ENCODE data around the gene TMPRSS4. TPM values are rescaled to one million over a fixed set of nuclear protein-coding genes. Genes with fewer than 3 reads are reported as not detected.

TMPRSS4 gene
- total RNA-seq, 1 donor from 2014 or later, result 7.9 TPM

DNA sequence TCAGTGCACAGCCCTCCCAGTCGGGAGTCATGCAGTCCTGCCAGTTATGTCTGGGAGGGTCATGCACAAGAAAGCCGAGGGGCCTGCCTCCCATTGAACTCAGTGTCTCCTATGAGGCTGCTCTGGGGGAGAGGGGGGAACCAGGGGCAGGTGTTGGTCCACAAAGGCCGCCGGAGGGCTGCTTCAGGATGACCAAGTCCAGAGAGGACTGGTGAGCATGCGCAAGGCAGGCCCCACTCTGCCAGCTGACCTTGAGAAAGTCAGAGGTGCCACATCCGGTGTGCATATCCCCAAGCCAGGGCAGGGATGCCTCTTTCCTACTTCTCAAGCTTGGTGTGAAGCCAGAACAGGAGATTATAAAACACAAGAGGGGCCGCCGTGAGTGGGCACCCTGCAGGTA lies 71.4 kb downstream of the TMPRSS4 start:
- DNase-seq, result no peak
- Histone ChIP-seq H3K36me3 (no peaks in the 10 kb centered on the region), H3K27me3 (ENCODE audit: low read depth) (peaks cover 26% of the 10 kb centered on the region), H3K9me3 (no peaks in the 10 kb centered on the region), H3K27ac (no peak overlapping the region), H3K4me3 (no peak overlapping the region), H3K4me1 (peaks cover 17% of the 10 kb centered on the region)
- intact Hi-C loops (cut with DNase I), result no loop called here
- no peak for ATAC-seq
- TF ChIP-seq, protein P1, sequence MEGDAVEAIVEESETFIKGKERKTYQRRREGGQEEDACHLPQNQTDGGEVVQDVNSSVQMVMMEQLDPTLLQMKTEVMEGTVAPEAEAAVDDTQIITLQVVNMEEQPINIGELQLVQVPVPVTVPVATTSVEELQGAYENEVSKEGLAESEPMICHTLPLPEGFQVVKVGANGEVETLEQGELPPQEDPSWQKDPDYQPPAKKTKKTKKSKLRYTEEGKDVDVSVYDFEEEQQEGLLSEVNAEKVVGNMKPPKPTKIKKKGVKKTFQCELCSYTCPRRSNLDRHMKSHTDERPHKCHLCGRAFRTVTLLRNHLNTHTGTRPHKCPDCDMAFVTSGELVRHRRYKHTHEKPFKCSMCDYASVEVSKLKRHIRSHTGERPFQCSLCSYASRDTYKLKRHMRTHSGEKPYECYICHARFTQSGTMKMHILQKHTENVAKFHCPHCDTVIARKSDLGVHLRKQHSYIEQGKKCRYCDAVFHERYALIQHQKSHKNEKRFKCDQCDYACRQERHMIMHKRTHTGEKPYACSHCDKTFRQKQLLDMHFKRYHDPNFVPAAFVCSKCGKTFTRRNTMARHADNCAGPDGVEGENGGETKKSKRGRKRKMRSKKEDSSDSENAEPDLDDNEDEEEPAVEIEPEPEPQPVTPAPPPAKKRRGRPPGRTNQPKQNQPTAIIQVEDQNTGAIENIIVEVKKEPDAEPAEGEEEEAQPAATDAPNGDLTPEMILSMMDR (IDR thresholded peaks at IDR 0.05), result no peak

DNA sequence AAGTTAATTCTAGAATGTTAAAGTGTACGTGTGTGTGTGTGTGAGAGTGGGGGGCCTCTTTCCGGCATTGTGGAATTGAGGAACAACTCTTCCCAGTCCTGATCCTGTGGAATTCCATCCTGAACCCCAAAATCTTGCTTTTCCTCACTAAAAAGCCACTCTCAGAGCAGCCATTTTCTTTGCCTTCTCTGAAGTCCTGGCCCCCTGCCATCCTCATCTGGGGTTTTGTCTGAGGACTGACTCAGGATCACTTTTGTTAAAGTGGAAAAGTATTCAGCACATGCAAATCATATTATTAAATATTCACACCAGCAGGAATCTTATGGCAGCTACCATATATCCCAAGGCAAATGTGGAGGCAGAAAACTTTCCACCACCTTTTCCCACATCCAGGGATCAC lies 72.0 kb downstream of the TMPRSS4 start:
- H3K27me3 ChIP-seq (ENCODE audit: low read depth), result peaks cover 31% of the 10 kb centered on the region
- DNase-seq, result no peak
- H3K36me3 ChIP-seq, result no peaks in the 10 kb centered on the region
- no peak overlapping the region for H3K27ac ChIP-seq
- no peak for ATAC-seq
- no peaks in the 10 kb centered on the region for H3K9me3 ChIP-seq
- H3K4me3 ChIP-seq, result no peak overlapping the region
- peaks cover 19% of the 10 kb centered on the region for H3K4me1 ChIP-seq
- intact Hi-C loops (cut with DNase I), result no loop called here
- TF ChIP-seq, protein P1 (IDR thresholded peaks at IDR 0.05), result no peak

DNA sequence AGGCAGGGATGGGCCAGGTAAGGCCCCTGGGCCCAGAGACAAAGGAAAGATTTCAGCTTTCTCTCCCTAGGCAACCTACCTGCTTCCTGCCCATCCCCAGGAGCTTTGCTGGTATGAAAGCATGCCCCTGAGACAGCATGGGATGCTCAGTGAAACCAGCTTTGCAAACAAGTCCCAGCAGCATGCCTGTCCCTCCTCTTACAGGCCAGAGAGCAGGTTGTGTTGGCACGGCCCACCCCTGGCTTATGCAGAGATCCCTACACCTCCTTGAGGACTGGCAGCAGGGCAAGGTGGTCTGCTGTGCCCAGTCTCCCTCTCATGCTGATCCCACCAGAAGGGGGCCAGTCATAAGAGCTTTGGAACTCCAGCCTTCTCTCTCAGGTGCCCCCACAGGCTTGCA lies 72.6 kb downstream of the TMPRSS4 start:
- DNase-seq (no peak), ATAC-seq (no peak)
- Histone ChIP-seq H3K9me3 (no peaks in the 10 kb centered on the region), H3K4me1 (peaks cover 19% of the 10 kb centered on the region), H3K27ac (no peak overlapping the region), H3K36me3 (no peaks in the 10 kb centered on the region), H3K27me3 (ENCODE audit: low read depth) (peaks cover 36% of the 10 kb centered on the region), H3K4me3 (no peak overlapping the region)
- intact Hi-C loops (cut with DNase I), result no loop called here
- TF ChIP-seq, protein P1 (IDR thresholded peaks at IDR 0.05), result no peak

DNA sequence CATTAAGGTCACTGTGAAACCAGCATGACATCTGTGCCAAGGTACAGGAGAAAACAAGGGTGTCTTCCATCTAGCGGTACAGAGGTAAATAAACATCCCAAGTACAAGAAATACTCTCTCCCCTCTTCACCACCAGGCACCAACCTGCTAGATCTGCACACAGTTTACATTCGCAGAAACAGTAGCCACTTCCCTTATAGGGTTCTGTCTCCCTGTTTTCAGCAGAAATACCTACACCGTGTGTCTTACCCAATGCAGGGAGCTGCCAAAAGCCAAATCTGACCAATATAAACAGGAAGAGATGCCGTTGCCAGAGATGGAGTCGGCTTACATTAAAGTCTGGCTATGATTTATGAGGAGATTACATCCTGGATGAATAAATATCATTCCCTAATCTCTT lies 74.6 kb downstream of the TMPRSS4 start:
- intact Hi-C loops (cut with DNase I), result no loop called here
- no peaks in the 10 kb centered on the region for H3K9me3 ChIP-seq
- TF ChIP-seq, protein P1 (IDR thresholded peaks at IDR 0.05), result no peak
- H3K36me3 ChIP-seq, result no peaks in the 10 kb centered on the region
- H3K4me1 ChIP-seq, result peaks cover 19% of the 10 kb centered on the region
- no peak overlapping the region for H3K27ac ChIP-seq
- H3K27me3 ChIP-seq (ENCODE audit: low read depth), result peaks cover 46% of the 10 kb centered on the region
- ATAC-seq (no peak), DNase-seq (no peak)
- no peak overlapping the region for H3K4me3 ChIP-seq

DNA sequence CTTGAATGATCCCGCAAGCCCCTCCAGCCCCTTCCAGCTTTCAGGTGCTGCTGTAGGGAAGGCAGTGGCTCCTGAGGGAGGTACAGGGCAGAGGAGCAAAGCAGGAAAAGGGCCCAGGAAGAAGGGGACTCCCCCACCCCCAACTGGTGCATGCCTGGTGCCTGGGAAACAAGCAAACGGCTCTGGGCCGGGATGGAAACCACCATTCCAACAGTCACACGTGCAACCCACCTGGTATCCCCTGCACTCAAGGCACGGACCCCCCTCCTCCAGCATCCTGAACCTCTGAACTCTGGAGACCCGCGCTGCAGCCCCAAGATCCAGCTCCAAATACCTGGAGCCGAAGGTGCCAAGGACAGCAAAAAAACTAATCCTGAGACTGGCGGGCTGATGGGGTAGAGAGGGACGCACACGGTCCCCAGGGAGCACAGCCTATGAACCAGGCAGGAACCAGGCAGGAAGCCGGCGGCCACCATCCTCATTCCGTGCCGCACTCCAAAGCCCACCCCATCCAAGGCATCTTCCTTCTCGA lies 75.2 kb downstream of the TMPRSS4 start:
- Histone ChIP-seq H3K4me3 (peak overlapping the region; percentile 56), H3K36me3 (no peaks in the 10 kb centered on the region), H3K27me3 (ENCODE audit: low read depth) (peaks cover 52% of the 10 kb centered on the region), H3K27ac (no peak overlapping the region), H3K4me1 (peaks cover 19% of the 10 kb centered on the region), H3K9me3 (no peaks in the 10 kb centered on the region)
- intact Hi-C loops (cut with DNase I), result no loop called here
- DNase-seq (no peak), ATAC-seq (peak in 1 of 2 donors; percentile 13)
- TF ChIP-seq, protein P1 (IDR thresholded peaks at IDR 0.05), result no peak
